PC-9 (cell line): ENCODE measurements around the gene LELP1. TPM values are rescaled to one million over a fixed set of nuclear protein-coding genes. Genes with fewer than 3 reads are reported as not detected.

Experiments
- BruUV-seq: library from RNA; stranded (reverse); fragments of 400-500 nt; replicated peaks from 2 replicates; lab custom pipeline; 2021; lab: Mats Ljungman, UMichigan
- CTCF ChIA-PET: fragments of 300-600 bp; sonication (Branson Sonifier 250); formaldehyde crosslinking; loops from one replicate; lab custom pipeline; 2022; ENCODE audit warnings: antibody characterized with exemption; lab: Charles Lee
- POLR2A ChIA-PET: fragments of 300-600 bp; sonication (Branson Sonifier 250); formaldehyde crosslinking; loops from one replicate; lab custom pipeline; 2022; ENCODE audit warnings: antibody characterized with exemption; ENCODE audit not compliant: unreplicated experiment; lab: Charles Lee
- DNase-seq, 2 experiments: peaks; one replicate each; pipeline versions ENCODE4 v3.0.0 to v3.0.0-alpha.2; 2015 to 2022; ENCODE audit warnings: mixed read lengths in 1 of 2
- H2AFZ ChIP-seq: fragments of 200-600 bp; sonication (generic); 2 replicates; pipeline ENCODE4 v1.8.1; 2017; ENCODE audit warnings: antibody characterized with exemption
- H3F3A ChIP-seq: fragments of 200-600 bp; sonication (generic); 2 replicates; pipeline ENCODE4 v1.8.1; 2017; ENCODE audit warnings: antibody characterized with exemption, mild to moderate bottlenecking, low read depth; ENCODE audit not compliant: insufficient read depth
- H3K27ac ChIP-seq: fragments of 200-600 bp; sonication (generic); 2 replicates; pipeline ENCODE4 v1.6.1; 2016; ENCODE audit warnings: mixed run types
- H3K27me3 ChIP-seq: fragments of 200-600 bp; sonication (generic); 2 replicates; pipeline ENCODE4 v1.6.1; 2016; ENCODE audit warnings: low read depth, mixed run types; ENCODE audit not compliant: insufficient read depth
- H3K36me3 ChIP-seq: fragments of 200-600 bp; sonication (generic); 2 replicates; pipeline ENCODE4 v1.6.1; 2016; ENCODE audit warnings: low read depth, mixed run types
- H3K4me1 ChIP-seq: fragments of 200-600 bp; sonication (generic); replicated peaks from 2 replicates; pipeline ENCODE4 v1.6.1; 2016; ENCODE audit warnings: mixed run types; ENCODE audit not compliant: insufficient read depth
- H3K4me2 ChIP-seq: fragments of 200-600 bp; sonication (generic); 2 replicates; pipeline ENCODE4 v1.6.1; 2017; ENCODE audit warnings: mixed run types
- H3K4me3 ChIP-seq: fragments of 200-600 bp; sonication (generic); 2 replicates; pipeline ENCODE4 v1.6.1; 2016; ENCODE audit warnings: mixed run types
- H3K79me2 ChIP-seq: fragments of 200-600 bp; sonication (generic); 2 replicates; pipeline ENCODE4 v1.6.1; 2017; ENCODE audit warnings: low read depth, mixed run types
- H3K9me2 ChIP-seq: fragments of 200-600 bp; sonication (generic); 2 replicates; pipeline ENCODE4 v1.8.1; 2017; ENCODE audit warnings: mild to moderate bottlenecking; ENCODE audit not compliant: insufficient read depth
- H3K9me3 ChIP-seq: fragments of 200-600 bp; sonication (generic); 2 replicates; pipeline ENCODE4 v1.8.1; 2016; ENCODE audit warnings: low read depth; ENCODE audit not compliant: insufficient read depth
- H4K20me1 ChIP-seq: fragments of 200-600 bp; sonication (generic); 2 replicates; pipeline ENCODE4 v1.8.1; 2017; ENCODE audit not compliant: insufficient read depth
- CTCF ChIP-seq: fragments of 200-600 bp; sonication (generic); conservative IDR thresholded peaks from 2 replicates; pipeline ENCODE4 v1.6.1; 2017; ENCODE audit warnings: mixed run types, antibody characterized with exemption, mild to moderate bottlenecking, moderate library complexity
- EZH2 ChIP-seq: fragments of 200-600 bp; sonication (generic); IDR thresholded peaks from 2 replicates; pipeline ENCODE4 v1.8.0; 2017; ENCODE audit warnings: antibody characterized with exemption, low read depth
- intact Hi-C: fragments of 100-400 bp; cut with micrococcal nuclease; formaldehyde crosslinking; loops from one replicate; pipeline ENCODE4 v1.10.0; 2022; ENCODE audit not compliant: unreplicated experiment
- total RNA-seq: library from RNA; stranded (reverse); gene quantifications from 2 replicates; pipeline ENCODE4 v1.2.3, GENCODE V29; 2021

Gene LELP1
- total RNA-seq, 1 experiment from 2014 or later: not detected

- Histone ChIP-seq H3K79me2 (no peaks in the 10 kb centered on the region), H3K4me2 (no peak overlapping the region), H3K9me2 (no peaks in the 10 kb centered on the region), H3K36me3 (no peaks in the 10 kb centered on the region), H3K4me3 (no peak overlapping the region), H4K20me1 (no peaks in the 10 kb centered on the region), H2AFZ (no peak overlapping the region), H3K4me1 (no peaks in the 10 kb centered on the region), H3F3A (no peaks in the 10 kb centered on the region), H3K27me3 (peaks cover 19% of the 10 kb centered on the region), H3K9me3 (no peaks in the 10 kb centered on the region), H3K27ac (no peak overlapping the region)
- no peak for DNase-seq
- ChIA-PET CTCF (no interaction called here), POLR2A (no interaction called here)
- intact Hi-C loops: no loop called here
- BruUV-seq: no TSS peak
- TF ChIP-seq CTCF (no peak), EZH2 (no peak)
Observed at GRCh38 chr1:153251087-153251486, 47.9 kb downstream of the LELP1 start.

- ChIA-PET CTCF (no interaction called here), POLR2A (no interaction called here)
- no TSS peak for BruUV-seq
Observed at GRCh38 chr1:153251562-153251961, 48.3 kb downstream of the LELP1 start.

GRCh38 chr1:153251988-153252387 is 48.8 kb downstream of the LELP1 start:
- TF ChIP-seq CTCF (no peak), EZH2 (no peak)
- POLR2A ChIA-PET: no interaction called here
- no peaks in the 10 kb centered on the region for H4K20me1 ChIP-seq
- no peaks in the 10 kb centered on the region for H3F3A ChIP-seq
- no peaks in the 10 kb centered on the region for H3K9me2 ChIP-seq
- H2AFZ ChIP-seq: no peak overlapping the region
- intact Hi-C loops: no loop called here
- no TSS peak for BruUV-seq
- H3K27me3 ChIP-seq: peaks cover 17% of the 10 kb centered on the region
- DNase-seq: no peak
- H3K27ac ChIP-seq: no peak overlapping the region
- H3K4me3 ChIP-seq: no peak overlapping the region
- no peaks in the 10 kb centered on the region for H3K4me1 ChIP-seq
- H3K36me3 ChIP-seq: no peaks in the 10 kb centered on the region
- no peaks in the 10 kb centered on the region for H3K9me3 ChIP-seq
- no peaks in the 10 kb centered on the region for H3K79me2 ChIP-seq
- no peak overlapping the region for H3K4me2 ChIP-seq
- CTCF ChIA-PET: no interaction called here

More at GRCh38 chr1:153251562-153251961, 48.3 kb downstream of the LELP1 start:
- Histone ChIP-seq H3K9me2 (no peaks in the 10 kb centered on the region), H3K4me3 (no peak overlapping the region), H2AFZ (no peak overlapping the region), H3K36me3 (no peaks in the 10 kb centered on the region), H3F3A (no peaks in the 10 kb centered on the region), H3K27me3 (peaks cover 19% of the 10 kb centered on the region), H3K9me3 (no peaks in the 10 kb centered on the region), H3K4me2 (no peak overlapping the region), H3K27ac (no peak overlapping the region), H4K20me1 (no peaks in the 10 kb centered on the region), H3K79me2 (no peaks in the 10 kb centered on the region), H3K4me1 (no peaks in the 10 kb centered on the region)
- intact Hi-C loops: no loop called here
- DNase-seq: no peak
- TF ChIP-seq EZH2: no peak
- no peak for TF ChIP-seq CTCF
